GM11168 (cell line): ENCODE measurements around the gene AP1M2.
"Not testable (repeated sequence)": the region's sequence is repeated elsewhere in the genome, so short reads cannot be mapped to it uniquely, and the experiment has no call there.

ENCODE experiments used
- in situ Hi-C: fragments of 300-500 bp; cut with MboI; formaldehyde crosslinking; loops from one replicate; pipeline ENCODE4 v1.12.0; 2022; ENCODE audit warnings: low sequenced_read_pairs; ENCODE audit not compliant: unreplicated experiment

Gene AP1M2

DNA sequence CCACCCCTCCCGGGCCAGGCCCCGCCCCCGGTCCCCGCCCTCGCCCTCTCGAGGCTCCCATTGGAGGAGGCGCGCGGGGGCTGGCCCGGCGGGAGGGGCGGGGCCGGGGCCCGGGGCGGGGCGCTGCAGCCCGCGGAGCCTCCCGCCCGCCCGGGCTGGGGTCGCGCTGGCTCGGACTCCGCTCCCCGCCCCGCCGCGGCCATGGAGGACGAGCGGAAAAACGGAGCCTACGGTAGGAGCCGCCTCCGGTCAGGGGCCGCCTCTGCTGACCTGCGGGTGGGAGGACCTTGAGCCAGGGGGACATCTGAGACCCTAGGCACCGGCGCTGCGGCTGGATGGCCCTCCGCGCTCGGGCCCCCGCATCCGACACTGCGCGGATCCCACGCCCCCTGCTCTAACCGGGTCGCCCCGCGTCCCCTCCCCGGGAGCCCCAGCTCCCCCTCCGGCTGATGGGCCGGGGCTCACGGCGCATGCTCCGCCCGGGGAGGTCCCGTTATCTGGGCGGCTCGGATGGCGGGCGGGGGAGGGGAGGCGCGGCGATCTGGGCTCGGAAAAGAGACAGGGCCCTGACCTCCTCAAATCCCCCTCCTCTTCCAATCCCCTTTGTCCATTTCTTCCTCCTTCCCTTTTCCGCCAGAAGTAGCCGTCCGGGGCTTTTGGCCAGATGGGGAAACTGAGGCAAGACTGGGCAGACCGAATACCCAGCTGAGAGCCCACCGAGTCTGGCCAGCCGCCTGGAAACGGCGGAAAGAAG, 15.4 kb upstream of the AP1M2 start:
- in situ Hi-C loops = no loop called here

DNA sequence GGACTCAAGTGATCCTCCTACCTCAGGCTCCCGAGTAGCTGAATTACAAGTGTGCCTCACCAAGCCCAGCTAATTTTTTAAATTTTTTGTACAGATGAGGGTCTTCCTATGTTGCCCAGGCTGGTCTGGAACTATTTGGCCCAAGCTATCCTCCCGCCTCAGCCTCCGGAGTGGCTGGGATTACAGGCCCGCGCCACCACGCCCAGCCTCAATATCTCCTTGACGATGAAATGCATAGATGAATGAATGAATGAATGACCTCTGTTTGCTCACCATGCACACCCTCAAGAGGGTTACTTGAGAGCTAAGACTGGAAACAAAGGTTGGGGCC, 14.9 kb upstream of the AP1M2 start:
- in situ Hi-C loops = no loop called here

DNA sequence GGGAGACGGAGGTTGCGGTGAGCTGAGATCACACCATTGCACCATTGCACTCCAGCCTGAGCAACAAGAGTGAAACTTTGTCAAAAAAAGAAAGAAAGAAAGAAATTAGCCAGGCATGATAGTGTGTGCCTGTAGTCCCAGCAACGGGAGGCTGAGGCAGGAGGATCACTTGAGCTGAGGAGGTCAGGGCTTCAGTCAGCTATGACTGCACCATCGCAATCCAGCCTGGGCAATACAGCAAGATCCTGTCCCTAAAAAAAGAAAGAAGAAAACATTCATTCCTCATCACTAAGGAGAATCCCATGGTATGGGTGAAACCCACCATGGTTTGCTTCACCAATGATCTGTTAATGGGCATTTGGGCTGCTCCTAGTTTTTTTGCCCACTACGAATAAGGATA, 13.0 kb upstream of the AP1M2 start:
- in situ Hi-C loops = no loop called here

DNA sequence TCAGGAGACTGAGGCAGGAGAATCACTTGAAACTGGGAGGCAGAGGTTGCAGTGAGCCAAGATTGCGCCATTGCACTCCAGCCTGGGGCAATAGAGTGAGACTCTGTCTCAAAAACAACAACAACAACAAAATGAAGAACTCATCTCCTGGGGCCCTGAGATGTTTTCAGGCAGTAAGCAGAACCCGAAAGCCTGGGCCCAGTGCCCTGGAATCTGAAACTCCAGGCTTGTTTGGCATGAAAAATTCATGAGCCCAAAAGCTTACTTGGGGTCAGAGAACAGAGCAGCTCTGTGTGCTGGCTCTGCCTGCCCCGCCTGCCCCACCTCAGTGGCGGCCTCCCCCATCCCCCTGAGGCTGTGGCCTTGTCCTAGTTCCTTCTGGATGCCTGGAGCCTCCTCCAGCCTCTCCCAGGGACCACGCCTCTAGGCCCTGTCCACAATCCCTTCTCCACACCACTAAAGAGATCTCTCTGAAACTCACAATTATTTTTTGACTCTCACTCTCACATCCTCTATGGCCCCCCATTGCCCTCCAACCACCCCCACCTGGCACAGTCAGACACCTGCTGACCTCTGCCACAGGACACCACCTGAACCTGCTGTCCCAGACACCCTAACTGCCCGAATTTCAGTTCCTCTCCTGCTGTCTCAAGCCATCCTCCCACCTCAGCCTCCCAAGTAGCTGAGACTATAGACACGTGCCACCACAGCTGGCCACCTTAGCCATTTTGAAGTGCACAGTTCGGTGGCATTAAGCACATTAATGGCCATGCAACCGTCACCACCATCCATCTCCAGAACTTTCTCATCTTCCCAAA, 6.9 kb upstream of the AP1M2 start:
- in situ Hi-C loops = no loop called here

DNA sequence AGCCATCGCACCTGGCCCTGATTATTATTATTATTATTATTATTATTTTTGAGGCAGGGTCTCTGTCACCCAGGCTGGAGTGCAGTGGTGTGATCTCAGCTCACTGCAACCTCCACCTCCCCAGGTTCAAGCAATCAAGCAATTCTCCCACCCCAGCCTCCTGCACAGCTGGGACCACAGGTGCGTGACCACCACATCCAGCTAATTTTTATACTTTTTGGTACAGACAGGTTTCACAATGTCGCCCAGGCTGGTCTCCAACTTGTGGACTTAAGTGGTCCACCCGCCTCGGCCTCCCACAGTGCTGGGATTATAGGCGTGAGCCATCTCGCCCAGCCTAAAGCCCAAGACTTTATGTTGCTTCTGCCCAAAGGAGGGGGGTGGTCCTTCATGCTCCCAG, 6.0 kb upstream of the AP1M2 start:
- in situ Hi-C loops = no loop called here

DNA sequence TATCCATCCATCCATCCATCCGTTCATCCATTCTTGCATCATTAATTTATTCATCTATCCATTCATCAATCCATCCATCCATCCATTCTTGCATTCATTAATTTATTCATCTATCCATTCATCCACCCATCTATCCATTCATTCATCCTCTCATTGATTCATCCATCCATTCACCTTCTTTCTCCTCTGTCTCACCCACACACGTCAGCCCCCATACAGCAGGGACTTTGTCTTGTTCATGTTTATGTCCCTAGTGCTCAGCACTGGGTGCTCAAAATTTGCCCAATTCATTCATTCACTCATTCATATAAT, 683 bp upstream of the AP1M2 start:
- in situ Hi-C loops = no loop called here

DNA sequence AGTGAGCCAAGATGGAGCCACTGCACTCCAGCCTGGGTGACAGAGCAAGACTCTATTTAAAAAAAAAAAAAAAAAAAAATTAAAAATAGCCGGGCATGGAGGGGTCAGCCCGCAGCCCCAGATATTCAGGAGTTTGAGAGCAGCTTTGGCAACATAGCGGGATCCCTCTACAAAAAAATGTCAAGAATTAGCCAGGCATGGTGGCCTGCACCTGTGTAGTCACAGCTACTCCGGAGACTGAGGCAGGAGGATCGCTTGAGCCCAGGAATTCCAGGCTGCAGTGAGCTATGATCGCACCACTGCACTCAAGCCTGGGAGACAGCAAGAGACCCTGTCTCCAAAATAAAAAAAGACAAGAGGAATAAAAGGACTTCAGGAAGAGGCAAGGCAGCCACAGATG, 716 bp downstream of the AP1M2 start:
- in situ Hi-C loops = no loop called here

DNA sequence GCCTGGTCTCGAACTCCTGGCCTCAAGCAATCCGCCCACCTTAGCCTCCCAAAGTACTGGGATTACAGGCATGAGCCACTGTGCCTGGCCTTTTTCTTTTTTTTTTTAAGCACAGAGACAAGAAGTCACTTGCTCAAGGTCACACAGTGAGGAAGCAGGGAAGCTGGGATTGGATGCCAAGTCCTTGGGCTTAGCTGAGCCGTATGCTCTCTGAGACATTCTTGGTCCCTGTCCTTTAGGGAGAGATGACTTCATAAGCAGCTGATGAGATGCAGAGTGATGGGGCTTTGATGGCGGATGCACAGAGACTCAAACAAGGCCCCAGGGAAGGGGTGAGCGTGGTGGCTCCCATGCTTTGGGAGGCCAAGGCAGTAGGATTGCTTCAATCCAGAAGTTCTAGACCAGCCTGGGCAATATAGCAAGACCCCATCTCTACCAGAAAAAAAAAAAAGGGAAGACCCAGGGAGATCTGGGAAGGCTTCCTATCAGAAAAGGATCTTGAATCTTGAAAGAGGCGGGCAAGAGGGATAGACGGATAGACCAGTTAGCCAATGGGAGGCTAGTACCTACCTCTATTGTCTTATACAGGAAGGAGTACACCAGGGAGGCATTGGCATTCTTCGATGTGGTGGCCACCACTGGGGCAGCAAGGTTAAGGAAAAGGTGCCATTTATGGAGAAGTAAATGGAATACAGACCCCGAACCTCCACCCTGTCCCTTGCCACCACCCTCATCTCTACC, 3.9 kb downstream of the AP1M2 start:
- in situ Hi-C loops = loop anchor here (5.0 kb wide), 1 partner anchor 59 kb away; no protein-coding TSS in a partner anchor

DNA sequence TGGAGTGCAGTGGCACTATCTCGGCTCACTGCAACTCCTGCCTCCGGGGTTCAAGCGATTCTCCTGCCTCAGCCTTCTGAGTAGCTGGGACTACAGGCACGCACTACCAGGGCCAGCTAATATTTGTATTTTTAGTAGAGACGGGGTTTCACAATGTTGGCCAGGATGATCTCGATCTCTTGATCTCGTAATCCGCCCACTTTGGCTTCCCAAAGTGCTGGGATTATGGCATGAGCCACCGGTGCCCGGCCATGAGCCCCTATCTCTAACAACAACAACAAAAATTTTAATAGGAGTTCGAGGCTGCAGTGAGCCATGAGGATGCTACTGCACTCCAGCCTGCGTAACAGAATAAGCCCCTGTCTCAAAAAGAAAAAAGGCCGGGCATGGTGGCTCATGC, 5.0 kb downstream of the AP1M2 start:
- in situ Hi-C loops = loop anchor here (5.0 kb wide), 1 partner anchor 60 kb away; no protein-coding TSS in a partner anchor

DNA sequence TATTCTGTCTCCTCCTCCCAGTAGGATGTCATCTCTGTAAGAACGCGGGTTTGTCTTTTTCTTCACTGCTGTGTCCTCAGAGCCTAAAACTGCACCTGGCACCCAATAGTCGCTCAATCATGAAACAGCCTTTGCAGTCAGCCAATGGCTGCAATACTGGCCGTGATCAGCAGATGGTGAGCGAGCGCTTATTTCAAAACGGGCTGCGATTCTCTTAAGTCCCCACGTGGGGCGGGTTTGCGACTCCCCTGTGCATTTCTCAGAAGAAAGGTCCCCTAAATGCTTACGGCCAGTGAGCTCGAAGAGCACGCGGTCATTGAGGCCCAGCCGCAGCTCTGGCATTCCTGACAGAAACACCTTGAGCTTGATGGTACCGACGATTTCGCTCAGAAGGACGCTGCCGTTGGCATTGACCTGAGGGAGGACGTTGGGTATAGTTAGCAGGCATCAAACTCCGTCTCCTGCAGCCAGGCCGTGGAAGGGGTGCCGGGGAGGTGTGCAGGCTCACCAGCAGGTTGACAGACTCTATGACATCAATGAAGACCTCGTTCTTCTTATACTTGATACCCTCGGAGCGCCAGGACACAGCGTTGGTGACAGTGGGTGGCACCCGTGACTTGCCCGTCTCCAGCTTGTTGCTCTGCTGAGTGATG, 6.0 kb downstream of the AP1M2 start:
- in situ Hi-C loops = loop anchor here (5.0 kb wide), 1 partner anchor 61 kb away; no protein-coding TSS in a partner anchor

DNA sequence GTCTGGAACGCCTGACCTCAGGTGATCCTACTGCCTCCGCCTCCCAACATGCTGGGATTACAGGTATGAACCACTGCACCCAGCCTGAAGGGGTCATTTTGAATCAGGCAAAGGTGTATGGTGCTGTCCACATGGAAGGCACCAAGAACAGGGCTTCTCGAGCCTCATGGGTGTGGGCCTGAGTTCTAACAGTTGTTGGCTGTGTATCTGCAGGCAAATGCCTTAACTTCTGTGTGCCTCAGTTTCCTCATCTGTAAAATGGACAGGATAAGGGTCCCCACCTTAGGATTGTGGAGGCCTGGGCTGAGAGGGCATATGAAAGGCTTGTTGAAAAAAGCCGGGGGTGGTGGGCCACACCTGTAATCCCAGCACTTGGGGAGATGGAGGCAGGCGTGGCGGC, 9.2 kb downstream of the AP1M2 start:
- in situ Hi-C loops = no loop called here

DNA sequence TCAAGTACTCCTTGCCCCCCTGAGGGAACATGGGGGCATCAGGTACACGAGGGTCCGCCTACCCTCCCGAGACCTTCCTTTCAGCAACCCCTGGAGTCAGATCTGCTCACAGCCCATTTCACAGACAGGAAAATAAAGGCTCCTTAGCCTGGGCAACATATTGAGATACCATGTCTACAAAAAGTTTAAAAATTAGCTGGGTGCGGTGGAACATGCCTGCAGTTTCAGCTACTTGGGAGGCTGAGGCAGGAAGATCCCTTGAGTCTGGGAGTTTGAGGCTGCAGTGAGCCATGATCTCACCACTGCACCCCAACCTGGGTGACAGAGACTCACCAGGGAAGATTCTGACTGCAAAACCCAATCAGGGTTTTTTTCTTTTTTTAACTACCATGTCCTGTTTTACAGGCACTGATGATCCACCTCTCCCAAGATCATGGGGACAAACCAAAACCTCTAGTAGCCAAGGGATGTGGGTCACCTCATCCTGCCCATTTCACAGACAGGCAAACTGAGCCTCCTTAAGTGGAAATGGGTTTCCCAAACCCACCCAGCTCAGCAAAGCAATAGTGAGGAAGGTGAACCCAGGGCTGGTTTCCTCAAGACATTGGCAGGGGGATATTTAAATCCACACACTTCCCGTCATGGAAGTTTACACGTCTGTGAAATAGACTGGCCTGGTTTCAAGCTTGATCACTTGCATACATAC, 11.9 kb downstream of the AP1M2 start:
- in situ Hi-C loops = no loop called here

DNA sequence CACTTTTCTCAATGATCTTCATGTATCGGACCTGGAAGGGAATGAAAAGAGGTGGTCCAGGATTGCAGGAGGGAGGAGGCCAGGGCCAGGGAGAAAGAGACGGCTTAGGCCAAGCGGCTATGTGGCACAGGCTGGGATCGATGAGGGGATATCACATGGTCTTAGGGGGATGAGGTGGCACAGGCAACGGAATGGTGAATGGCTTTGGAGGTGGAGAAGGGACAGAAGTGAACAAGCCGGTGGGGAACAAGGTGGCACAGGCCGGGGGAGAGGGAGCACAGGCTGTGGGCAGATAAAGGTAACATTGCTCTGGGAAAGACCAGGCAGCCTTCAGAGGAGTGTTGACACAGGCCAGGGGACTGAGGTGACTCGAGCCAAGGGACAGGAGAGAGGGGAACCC, 12.7 kb downstream of the AP1M2 start:
- in situ Hi-C loops = no loop called here

DNA sequence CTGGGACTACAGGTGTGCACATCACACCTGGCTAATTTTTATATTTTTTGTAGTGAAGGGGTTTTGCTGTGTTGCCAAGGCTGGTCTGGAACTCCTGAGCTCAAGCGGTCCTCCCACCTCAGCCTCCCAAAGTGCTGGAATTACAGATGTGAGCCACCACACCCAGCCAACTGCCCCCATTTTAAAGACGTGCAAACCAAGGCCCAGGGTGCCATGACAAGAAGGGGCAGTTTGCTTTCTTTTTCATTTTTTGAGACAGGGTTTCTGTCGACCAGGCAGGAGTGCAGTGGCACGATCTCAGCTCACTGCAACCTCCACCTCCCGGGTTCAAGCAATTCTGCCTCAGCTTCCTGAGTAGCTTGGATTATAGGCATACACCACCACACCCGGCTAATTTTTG, 13.3 kb downstream of the AP1M2 start:
- in situ Hi-C loops = not testable (repeated sequence)

DNA sequence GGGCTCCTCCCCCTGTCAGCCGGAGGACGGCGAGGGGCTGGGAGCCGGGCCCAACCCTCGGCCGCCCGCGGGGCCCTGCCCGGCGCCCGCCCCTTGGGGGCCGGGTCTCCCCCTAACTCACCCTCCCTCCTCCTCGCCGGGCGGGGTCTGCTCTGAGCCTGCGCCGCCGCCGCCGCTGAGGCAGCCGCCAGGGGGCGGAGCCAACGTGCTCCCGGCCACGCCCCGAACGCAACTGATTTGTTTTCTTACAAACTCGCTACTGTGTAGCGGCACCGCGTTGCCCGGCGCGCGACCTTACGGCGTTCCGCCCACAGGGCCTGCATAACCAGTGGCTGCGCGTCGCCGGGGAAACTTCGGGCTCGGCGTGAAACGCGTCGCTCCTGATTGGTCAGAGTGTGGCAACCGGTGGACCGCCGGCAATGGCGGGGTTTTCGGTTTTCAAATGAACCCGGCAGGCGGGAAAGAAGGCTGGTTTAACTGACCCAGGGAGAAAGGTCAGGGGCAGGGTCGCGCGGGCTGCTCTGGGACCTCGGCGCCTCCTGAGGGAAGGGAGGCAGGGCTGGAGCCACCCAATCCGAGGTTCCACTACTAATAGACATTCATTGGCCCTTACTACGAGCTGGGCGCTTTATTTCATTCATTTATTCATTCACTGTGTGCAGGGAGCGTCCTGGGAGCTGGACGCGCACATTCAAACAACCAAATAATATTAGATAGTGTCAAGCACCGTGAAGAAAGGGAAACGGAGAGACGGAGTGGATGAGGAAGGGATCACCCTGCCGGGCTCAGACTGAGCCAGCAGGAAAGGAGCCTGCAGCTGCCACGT, 18.1 kb downstream of the AP1M2 start, which contains the start of gene CDKN2D:
Gene CDKN2D, minus strand, starts transcription at position 154 of the 826 bp plus-strand sequence. CDS start 326 bp downstream, outside the sequence.
- in situ Hi-C loops = no loop called here

DNA sequence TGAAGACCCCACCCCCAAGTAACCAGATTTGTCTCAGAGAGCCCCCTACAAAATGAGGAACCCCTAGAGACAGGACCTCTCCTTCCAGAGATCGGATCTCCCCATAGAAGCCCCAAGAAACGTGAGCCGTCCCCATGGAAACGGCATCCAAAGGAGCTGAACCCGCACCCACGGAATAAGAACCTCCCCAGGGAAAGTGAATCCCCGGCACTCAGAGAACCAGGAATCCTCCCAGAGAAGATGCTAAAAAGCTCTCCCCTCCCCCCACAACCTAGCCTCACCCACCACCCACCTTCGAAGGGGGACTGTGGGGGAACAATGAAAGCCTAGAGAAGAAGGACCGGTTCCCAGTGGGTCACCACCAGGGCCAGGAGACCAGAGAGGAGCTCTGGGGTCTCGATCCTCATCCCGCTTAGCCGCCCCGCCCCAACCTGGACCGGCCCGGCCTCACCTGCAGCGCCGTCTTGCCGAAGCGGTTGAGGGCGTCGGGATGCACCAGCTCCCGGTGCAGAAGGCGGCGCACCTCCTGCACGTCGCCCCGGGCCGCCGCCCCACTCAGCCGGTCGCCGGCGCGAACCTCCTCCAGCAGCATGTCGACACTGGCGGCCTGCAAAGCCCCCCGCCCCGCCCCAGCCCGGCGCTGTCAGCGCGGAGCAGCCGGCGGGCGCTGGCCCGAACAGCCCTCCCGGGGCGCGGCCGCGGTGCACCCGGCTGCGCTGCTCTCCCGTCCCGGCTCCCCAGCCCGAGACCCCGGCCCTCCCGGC, 18.9 kb downstream of the AP1M2 start:
- in situ Hi-C loops = no loop called here

DNA sequence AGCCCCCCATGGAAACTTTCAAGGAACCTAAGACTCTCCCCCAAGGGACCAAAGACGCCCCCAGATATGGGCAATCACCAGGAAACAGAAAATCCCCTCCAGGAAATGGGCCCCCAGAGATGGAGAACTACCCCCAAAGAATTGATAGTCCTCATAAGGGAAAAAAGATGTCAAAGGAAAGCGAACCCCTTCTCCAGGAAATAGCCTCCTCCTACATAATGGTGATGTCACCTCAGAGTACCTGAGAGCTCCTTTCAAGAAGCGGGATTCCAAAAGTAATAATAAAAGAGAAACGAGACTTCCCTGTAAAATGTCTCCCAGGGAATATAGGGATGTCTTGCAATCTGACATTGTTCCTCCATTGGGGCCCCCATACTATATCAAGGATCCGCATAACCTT, 19.5 kb downstream of the AP1M2 start:
- in situ Hi-C loops = no loop called here

DNA sequence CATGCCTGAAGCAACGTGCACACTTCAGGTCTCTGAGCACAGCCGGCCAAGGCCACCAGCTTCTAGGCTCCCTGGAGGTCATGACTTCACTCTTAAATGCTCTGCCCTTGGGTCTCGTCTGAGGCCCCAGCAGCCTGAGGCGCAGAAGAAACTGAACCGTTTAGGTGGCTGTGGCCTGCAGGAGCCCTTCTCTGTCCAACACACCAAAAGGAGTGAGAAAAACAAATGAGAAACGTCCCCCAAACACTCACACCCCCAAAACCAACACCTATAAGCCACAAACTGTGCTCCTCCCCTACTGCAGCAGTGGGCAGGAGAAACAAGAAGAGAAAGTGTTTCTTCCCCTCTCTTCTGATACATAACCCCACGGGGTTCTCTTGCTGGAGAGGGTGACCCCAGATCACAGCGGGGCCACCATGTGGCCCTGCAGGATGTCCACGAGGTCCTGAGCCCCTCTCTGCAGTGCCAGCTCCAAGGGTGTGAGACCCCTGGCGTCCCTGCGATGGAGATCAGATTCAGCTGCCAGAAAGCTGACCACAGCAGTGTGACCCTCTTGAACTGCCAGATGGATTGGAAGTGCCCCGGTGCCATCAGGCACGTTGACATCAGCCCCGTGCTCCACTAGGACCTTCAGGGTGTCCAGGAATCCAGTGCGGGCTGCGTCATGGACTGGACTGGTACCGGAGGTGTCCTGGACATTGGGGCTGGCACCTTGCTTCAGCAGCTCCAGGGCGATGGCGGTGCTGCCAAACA, 20.3 kb downstream of the AP1M2 start:
- in situ Hi-C loops = no loop called here
